Activated T-cell treated with anti-CD3 and anti-CD28 coated beads, Interleukin-2, amount 50 U/mL, for 72 hours (primary cell): ENCODE data around the gene ABTB1. TPM values are rescaled to one million over a fixed set of nuclear protein-coding genes. Genes with fewer than 3 reads are reported as not detected.
A peak's percentile ranks its signal among the peaks of the same experiment; 100 is the strongest.
"Not testable (repeated sequence)": the region's sequence is repeated elsewhere in the genome, so short reads cannot be mapped to it uniquely, and the experiment has no call there.

Experiments used
- ATAC-seq, 2 donors: fragments of 150-1000 bp; cut with Tn5 transposase; replicated peaks in 1 of 2; 2 replicates each; pipeline ENCODE4 v1.10.0; 2021; ENCODE audit warnings: moderate library complexity in 2 of 2, mild to moderate bottlenecking in 1 of 2
- DNase-seq, 2 donors: peaks; one replicate each; pipeline ENCODE4 v3.0.0; 2021 to 2022; ENCODE audit warnings: mixed read lengths in 1 of 2
- H3K27ac Mint-ChIP-seq: one replicate; pipeline ENCODE4 v1.8.0; 2022; ENCODE audit warnings: mild to moderate bottlenecking, moderate library complexity, mixed read lengths
- H3K27me3 Mint-ChIP-seq: one replicate; pipeline ENCODE4 v1.8.0; 2022; ENCODE audit warnings: low read depth, mixed read lengths
- H3K36me3 Mint-ChIP-seq, 2 donors: one replicate each; pipeline ENCODE4 v1.8.0; 2022; ENCODE audit warnings: mixed read lengths in 2 of 2, mild to moderate bottlenecking in 1 of 2; ENCODE audit not compliant: insufficient read depth in 2 of 2
- H3K4me1 Mint-ChIP-seq: one replicate; pipeline ENCODE4 v1.8.0; 2022; ENCODE audit warnings: low read depth, mixed read lengths
- H3K4me3 Mint-ChIP-seq, 2 donors: one replicate each; pipeline ENCODE4 v1.8.0; 2022; ENCODE audit warnings: mild to moderate bottlenecking in 2 of 2, mixed read lengths in 2 of 2, moderate library complexity in 2 of 2
- H3K9me3 Mint-ChIP-seq, 2 donors: one replicate each; pipeline ENCODE4 v1.8.0; 2022; ENCODE audit warnings: mixed read lengths in 2 of 2
- total RNA-seq, 2 donors: library from RNA; stranded (reverse); gene quantifications; one replicate each; pipeline ENCODE4 v1.2.3, GENCODE V29; 2022

Gene ABTB1
- total RNA-seq, 2 donors from 2014 or later, result 24.1 to 27.0 TPM

DNA sequence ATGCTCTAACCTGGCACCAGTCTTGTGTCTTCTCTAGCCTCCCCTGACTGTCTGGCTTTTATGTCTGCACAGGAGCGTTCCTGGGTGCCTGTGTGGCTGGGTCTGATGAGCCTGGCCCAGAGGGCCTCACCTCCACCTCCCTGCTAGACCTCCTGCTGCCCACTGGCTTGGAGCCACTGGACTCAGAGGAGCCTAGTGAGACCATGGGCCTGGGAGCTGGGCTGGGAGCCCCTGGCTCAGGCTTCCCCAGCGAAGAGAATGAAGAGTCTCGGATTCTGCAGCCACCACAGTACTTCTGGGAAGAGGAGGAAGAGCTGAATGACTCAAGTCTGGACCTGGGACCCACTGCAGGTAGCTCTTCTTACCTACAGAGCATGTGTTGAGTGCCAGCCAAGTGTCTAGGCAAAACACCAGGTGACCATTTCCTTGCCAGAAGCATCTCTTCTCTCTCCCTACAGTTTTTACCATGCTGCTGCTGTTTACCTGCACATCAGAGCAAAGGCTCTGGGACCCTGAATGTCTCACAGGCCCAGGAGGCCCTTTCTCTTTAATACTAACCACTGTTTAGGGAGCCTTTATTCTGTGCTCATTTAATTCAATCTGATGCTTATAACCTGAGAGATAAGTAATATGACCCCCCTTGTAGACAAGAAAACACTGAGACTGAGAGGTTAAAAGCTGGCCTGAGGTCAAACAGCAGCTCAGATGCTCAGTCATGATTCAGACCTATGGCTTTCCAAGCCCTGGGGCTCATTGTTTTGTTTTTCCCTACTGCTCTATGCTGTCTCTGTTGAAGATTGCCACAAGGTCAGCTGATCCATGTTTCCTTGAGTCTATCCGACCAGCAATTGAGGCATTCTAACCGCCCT is 33.3 kb upstream of the ABTB1 start:
- H3K4me1 Mint-ChIP-seq, result peaks cover 10% of the 10 kb centered on the region
- H3K9me3 Mint-ChIP-seq, result no peaks in the 10 kb centered on the region
- H3K4me3 Mint-ChIP-seq, result no peak overlapping the region
- H3K27ac Mint-ChIP-seq, result no peak overlapping the region
- no peaks in the 10 kb centered on the region for H3K36me3 Mint-ChIP-seq
- H3K27me3 Mint-ChIP-seq, result no peaks in the 10 kb centered on the region
- ATAC-seq (no peak), DNase-seq (no peak)

DNA sequence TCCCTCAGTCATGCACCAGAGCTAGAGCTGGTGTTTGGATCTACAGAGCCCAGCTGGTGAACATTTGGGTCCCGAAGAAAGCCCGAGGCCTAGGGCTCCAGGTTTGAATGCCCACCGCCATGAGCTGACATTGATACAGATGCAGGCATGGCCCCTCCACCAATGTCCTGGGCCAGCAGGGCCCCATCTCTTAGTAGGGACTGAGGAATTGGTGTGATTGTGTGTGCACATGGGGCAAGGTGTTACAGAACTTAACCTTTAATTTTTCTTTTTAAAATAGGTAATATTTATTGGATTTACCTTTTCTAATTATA is 32.8 kb upstream of the ABTB1 start:
- DNase-seq (no peak), ATAC-seq (no peak)
- Mint-ChIP-seq H3K9me3 (no peaks in the 10 kb centered on the region), H3K27ac (no peak overlapping the region), H3K27me3 (no peaks in the 10 kb centered on the region), H3K4me1 (peaks cover 10% of the 10 kb centered on the region), H3K4me3 (no peak overlapping the region), H3K36me3 (no peaks in the 10 kb centered on the region)

DNA sequence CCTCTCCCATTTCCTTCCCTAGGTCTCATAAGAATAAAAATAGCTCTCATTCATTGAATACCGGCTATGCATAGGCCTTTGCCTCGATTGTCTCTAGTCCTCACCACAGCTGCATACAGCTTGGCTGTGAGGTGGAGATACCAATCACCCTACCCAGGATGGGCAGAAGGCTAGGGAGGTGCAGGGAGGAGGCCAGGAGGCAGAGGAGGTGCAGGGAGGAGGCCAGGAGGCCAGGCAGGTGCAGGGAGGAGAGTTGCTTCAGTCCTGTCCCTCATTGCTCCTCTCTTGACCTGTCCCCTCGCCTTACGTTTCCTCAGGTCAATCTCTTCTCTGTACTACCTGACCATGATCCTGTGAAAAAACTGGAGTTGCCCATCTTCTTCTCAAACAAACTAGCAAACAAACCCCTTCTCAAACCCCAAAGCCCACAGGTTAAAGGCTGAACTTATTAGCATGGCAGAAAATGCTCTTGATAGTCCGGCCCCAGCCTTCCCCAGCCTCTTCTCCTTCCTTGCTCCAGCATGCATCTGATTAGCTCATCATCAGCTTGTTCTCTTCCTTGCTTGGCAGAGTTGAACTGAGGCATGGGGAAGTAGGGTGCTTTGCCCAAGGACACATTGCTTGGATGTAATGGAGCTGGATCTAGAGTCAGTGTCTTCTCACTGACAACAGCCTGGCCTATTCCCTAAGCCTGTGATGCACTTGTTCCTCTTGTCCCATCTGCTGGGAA is 27.9 kb upstream of the ABTB1 start:
- Mint-ChIP-seq H3K9me3 (no peaks in the 10 kb centered on the region), H3K4me1 (no peaks in the 10 kb centered on the region), H3K36me3 (no peaks in the 10 kb centered on the region), H3K4me3 (no peak overlapping the region), H3K27me3 (no peaks in the 10 kb centered on the region), H3K27ac (no peak overlapping the region)
- no peak for ATAC-seq
- no peak for DNase-seq

DNA sequence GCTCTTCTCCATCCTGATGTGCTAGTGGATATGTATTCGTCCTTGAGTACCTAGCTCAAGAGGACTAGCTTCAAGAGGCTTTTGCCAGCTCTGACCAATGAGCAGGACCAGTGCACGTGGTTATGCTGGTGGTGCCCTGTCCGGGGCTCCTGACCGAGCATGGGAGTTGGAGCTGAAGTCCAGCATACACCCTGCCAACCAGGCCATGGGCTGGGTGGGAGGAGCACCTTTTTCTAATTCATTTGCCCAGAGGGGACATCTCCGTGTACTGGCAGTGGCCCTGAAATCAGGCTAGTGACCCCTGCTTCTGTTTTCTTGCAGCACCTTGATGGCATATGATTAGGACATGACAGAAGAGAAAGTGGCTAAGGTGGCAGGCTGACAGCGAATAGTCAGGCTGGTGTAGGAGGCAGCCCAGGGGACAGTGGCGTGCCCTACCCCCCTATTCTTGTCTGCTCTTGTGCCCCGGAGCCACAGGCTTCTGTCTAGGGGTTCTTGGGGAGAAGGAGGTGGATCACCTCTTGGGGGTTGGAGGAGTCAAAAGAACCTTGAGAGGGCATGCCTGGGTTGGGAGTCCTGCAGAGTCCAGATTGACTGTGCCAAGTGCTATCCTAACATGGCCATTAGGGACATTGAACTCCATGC is 27.3 kb upstream of the ABTB1 start:
- no peak for DNase-seq
- no peaks in the 10 kb centered on the region for H3K36me3 Mint-ChIP-seq
- H3K4me1 Mint-ChIP-seq, result no peaks in the 10 kb centered on the region
- no peak for ATAC-seq
- no peaks in the 10 kb centered on the region for H3K27me3 Mint-ChIP-seq
- H3K27ac Mint-ChIP-seq, result no peak overlapping the region
- no peaks in the 10 kb centered on the region for H3K9me3 Mint-ChIP-seq
- no peak overlapping the region for H3K4me3 Mint-ChIP-seq

DNA sequence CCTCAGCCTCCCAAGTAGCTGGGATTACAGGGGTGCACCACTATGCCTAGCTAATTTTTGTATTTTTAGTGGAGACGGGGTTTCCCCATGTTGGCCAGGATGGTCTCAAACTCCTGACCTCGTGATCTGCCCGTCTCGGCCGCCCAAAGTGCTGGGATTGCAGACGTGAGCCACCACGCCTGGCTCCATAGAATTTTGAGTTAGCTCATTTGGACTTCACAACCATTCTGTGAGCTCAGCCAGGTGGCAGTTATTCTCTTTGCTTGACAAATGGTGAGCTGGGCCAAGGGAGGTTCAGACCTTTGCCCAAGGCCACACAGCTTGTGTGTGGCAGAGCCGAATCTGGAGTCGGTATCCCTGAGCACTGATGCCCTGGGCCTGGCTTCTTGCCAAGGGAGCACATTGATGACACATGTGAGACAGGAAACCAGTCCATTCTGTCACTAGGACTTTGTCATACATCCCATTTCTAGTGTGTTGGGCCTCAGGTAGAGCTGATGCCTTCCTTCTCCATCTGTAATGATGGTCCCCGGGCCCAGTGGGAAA is 26.2 kb upstream of the ABTB1 start:
- ATAC-seq, result no peak
- Mint-ChIP-seq H3K27me3 (no peaks in the 10 kb centered on the region), H3K27ac (no peak overlapping the region), H3K4me3 (no peak overlapping the region), H3K9me3 (no peaks in the 10 kb centered on the region), H3K36me3 (no peaks in the 10 kb centered on the region), H3K4me1 (no peaks in the 10 kb centered on the region)
- no peak for DNase-seq

DNA sequence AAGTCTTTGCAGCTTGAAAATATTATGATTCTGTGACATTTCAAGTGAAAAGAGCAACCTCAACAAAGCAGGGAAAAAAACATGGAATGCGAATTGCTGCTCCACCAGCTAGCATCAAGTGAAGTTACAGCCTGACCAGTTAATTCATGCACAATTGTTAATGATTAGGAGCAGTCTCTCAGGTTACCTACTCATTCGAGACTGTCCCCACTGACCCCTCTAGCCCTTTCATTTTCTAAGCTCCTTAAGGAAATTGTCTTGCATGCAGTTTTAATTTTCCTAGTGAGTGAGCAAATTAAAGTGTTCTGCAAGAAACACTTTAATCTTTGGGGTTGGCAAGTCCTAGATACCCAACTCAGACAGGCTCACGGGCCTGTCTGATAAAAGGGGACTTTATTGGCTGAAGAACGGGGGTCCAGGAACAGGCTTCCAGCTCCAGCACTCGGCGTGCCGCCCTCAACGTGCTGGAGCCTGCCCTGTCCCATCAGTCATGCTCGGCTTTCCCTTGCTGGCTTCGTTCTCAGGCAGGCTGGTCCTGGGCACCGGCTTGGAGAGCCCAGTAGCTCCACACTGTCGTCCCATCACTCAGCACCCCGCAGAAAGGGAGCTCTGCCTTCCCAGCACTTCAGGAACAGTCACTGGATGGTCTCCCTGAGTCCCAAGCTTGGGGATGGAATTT is 25.4 kb upstream of the ABTB1 start:
- no peaks in the 10 kb centered on the region for H3K9me3 Mint-ChIP-seq
- ATAC-seq, result no peak
- H3K36me3 Mint-ChIP-seq, result no peaks in the 10 kb centered on the region
- H3K27ac Mint-ChIP-seq, result no peak overlapping the region
- DNase-seq, result no peak
- no peaks in the 10 kb centered on the region for H3K4me1 Mint-ChIP-seq
- H3K4me3 Mint-ChIP-seq, result no peak overlapping the region
- H3K27me3 Mint-ChIP-seq, result no peaks in the 10 kb centered on the region

DNA sequence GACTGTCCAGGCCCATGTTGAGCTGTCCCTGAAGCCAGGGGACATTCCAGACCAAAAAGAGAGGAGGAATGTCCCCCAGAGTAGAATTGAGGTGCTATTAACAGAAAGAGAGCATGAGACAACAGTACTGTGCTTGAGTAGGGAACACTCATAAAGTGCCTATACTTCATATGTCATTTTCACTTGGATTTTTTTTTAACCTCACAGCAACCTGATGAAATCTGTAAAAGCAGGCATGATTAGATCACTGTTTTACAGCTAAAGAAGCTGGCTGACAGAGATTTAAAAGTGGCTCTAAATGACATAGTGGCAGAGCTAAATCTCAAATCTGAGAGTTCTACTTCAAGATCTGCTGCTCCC is 24.9 kb upstream of the ABTB1 start:
- Mint-ChIP-seq H3K4me3 (no peak overlapping the region), H3K36me3 (no peaks in the 10 kb centered on the region), H3K4me1 (no peaks in the 10 kb centered on the region), H3K27me3 (no peaks in the 10 kb centered on the region), H3K9me3 (no peaks in the 10 kb centered on the region), H3K27ac (no peak overlapping the region)
- no peak for DNase-seq
- ATAC-seq, result no peak

DNA sequence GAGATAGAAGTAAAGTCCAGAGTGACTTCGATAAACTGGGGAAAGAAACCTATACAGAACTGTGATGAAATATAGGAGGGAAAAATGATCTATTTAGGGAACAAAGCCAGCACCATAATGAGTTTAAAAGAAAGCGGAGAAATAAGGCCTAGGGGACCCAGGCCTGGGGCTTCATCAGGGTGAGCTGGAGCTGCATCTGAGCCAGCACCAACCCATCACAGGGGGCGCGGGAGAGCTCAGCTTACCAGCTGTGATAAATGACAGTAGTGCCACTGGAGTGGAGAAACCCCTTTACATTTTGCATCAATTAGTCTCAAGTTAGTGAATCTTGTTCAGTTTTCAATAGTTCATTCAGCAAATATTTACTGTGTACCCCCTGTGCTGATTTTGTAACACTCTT is 22.5 kb upstream of the ABTB1 start:
- no peak for DNase-seq
- Mint-ChIP-seq H3K27me3 (no peaks in the 10 kb centered on the region), H3K36me3 (no peaks in the 10 kb centered on the region), H3K9me3 (no peaks in the 10 kb centered on the region), H3K4me3 (no peak overlapping the region), H3K4me1 (no peaks in the 10 kb centered on the region), H3K27ac (no peak overlapping the region)
- no peak for ATAC-seq

DNA sequence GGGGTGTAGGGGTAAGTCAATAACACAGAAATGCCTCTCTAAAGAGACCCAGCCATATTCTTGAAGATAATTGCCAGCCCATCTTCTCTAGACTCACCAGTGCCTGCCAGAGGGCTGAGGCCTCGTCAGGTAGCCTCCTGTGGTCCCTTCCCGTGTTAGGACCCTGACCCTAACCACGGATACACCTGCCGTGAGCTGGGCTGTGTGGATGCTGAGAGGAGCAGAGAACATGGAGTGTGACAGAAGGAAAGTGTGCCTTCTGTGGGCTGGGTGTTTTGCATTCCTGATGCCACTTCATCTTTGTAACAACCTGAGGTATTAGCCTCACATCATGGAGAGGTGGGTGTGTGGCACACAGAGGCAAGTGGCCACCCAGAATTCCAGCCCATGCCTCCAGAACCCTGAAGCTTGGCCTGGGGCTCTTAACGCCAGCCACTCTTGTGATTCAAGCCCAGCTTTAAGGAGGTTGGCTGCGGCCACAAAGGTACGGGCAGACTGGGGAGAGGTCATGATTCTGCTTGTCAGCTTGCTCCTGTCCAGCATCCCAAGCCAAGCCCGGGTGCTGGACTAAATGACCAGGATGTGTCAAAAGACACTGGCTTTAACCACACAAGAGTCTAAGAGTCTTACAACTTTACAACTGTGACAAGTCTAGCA is 21.1 kb upstream of the ABTB1 start:
- ATAC-seq, result peak in 1 of 2 donors; percentile 9
- no peaks in the 10 kb centered on the region for H3K27me3 Mint-ChIP-seq
- H3K27ac Mint-ChIP-seq, result no peak overlapping the region
- no peaks in the 10 kb centered on the region for H3K9me3 Mint-ChIP-seq
- H3K4me3 Mint-ChIP-seq, result no peak overlapping the region
- no peak for DNase-seq
- H3K4me1 Mint-ChIP-seq, result no peaks in the 10 kb centered on the region
- H3K36me3 Mint-ChIP-seq, result no peaks in the 10 kb centered on the region

DNA sequence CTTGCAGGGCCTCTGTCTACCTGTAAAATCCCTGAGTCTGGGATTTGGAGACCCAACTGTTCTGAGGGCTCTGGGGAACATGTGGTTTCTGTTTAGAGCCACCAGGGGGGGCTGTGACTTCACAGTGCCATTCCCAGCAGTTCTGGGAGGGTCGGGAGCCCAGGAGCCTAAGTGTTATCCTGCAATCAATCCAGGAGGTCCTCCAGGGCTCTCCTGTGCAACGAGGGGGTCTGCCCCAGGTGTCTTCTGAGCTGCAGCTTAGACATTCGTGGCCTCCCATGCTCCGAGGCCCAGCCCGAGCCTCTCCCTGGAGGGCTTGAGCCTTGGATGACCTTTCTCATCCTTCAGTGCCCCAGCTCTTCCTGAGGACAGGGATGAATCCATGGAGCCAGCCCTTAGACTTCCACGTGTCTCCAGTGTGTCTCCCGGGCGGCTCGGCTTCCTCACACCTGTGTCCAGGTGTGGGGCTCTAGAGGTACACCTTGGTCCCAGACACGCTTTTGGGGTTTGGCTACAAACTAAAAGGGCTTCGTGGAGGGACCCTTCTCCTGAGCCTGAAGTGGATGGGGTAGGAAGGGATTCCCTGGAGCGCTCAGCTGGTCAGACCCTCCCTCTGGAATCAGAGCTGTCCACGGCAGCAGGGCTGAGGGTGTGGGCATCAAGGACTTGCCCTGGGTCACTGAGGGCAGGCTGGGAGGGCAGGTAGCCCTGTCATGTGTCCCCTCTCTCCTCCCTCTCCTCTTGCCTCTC is 20.3 kb upstream of the ABTB1 start:
- peak; percentile 28 to 38 for DNase-seq
- H3K9me3 Mint-ChIP-seq, result no peaks in the 10 kb centered on the region
- peak; percentile 61 to 67 for ATAC-seq
- H3K27me3 Mint-ChIP-seq, result no peaks in the 10 kb centered on the region
- no peak overlapping the region for H3K4me3 Mint-ChIP-seq
- H3K27ac Mint-ChIP-seq, result no peak overlapping the region
- no peaks in the 10 kb centered on the region for H3K4me1 Mint-ChIP-seq
- H3K36me3 Mint-ChIP-seq, result no peaks in the 10 kb centered on the region

DNA sequence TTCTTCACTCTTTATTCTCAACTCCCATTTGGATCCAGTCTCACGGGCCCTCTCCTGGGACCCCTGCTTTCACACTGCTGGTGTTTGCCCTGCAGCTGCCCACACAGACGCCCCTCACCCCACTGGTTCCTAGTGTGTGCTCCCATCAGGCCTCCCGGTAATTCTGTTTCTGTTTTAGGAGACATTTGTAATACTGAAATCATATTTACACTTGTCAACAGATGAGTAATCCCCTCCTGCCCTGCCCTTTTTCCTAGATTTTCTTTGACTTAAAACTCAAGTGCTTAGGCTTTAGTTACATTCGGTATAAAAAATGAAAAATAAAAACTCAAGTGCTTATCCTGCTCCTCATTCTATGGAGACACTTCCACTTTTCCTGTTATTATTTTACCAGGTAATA is 18.4 kb upstream of the ABTB1 start:
- no peak overlapping the region for H3K27ac Mint-ChIP-seq
- H3K4me1 Mint-ChIP-seq, result no peaks in the 10 kb centered on the region
- H3K27me3 Mint-ChIP-seq, result no peaks in the 10 kb centered on the region
- no peak for DNase-seq
- ATAC-seq, result no peak
- no peaks in the 10 kb centered on the region for H3K36me3 Mint-ChIP-seq
- no peaks in the 10 kb centered on the region for H3K9me3 Mint-ChIP-seq
- no peak overlapping the region for H3K4me3 Mint-ChIP-seq

DNA sequence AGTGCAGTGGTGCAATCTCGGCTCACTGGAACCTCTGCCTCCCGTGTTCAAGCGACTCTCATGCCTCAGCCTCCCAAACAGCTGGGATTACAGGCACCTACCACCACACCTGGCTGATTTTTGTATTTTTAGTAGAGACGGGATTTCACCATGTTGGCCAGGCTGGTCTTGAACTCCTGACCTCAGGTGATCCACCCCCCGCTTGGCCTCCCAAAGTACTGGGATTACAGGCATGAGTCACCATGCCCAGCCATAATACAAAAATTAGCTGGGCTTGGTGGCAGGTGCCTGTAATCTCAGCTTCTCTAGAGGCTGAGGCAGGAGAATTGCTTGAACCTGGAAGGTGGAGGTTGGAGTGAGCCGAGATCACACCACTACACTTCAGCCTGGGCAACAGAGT is 17.8 kb upstream of the ABTB1 start:
- not testable (repeated sequence) for H3K9me3 Mint-ChIP-seq, H3K4me1 Mint-ChIP-seq, H3K27me3 Mint-ChIP-seq, H3K27ac Mint-ChIP-seq, DNase-seq, ATAC-seq, H3K4me3 Mint-ChIP-seq, H3K36me3 Mint-ChIP-seq
